Bone marrow (tissue), 2 donors: ENCODE data around the gene VAV3.

Experiments used
- DNase-seq, 2 donors: peaks; one replicate each; lab custom pipeline; 2025; lab: John Stamatoyannopoulos, UW

The VAV3 gene

DNA sequence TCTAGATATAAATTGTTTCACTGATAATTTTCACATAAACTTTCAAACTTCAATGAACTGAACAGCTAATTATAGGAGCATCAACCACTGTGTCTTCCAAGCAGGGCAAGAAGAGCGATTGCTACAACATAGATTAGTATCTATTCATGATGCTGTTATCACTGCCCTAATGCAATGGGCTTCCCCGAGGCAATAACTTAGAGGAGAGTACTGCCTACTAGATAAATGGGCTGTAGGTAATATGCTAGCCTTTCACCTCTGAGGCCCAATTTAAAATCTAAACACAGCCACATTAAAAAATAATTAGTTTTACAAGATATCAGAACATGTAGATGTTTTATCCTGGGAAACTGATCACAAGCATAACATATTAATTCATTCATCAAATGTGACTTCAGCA lies 318.0 kb downstream of the VAV3 start:
- DNase-seq = no peak

- DNase-seq = no peak
Measured at GRCh38 chr1:107643766-107644165, 321.2 kb downstream of the VAV3 start.

- no peak for DNase-seq
Measured at GRCh38 chr1:107640207-107640606, 324.8 kb downstream of the VAV3 start.

DNA sequence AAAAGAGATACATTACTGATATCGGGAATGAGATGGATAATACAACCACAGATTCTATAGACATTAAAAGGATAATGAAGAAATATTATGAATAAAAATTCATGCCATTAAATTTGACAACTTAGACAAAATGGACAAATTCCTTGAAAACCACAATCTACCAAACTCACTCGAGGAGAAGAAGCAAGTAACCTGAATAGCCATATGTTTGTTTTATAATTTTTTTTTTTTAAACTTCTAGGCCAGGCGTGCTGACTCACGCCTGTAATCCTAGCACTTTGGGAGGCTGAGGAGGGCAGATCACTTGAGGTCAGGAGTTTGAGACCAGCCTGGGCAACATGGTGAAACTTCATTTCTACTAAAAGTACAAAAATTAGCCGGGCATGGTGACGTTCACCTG lies 327.9 kb downstream of the VAV3 start:
- DNase-seq = no peak

DNA sequence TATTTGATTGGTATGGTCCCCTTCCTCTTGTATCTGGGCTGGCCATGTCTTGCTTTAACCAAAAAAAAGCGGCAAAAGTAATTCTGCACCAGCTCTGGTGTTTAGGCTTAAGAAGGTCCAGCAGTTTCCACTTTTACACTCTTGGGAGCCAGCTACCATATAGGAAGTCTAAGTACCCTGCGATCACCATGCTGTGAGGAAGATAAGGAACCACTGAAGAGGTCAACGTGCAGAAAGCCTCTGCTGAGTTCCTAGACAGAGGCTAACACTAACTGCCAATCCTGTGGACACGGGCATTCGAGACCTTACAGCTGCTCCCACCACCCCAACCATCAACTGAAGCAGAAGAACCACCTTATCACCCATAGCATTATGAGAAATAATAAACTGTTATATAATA lies 331.4 kb downstream of the VAV3 start:
- no peak for DNase-seq

DNA sequence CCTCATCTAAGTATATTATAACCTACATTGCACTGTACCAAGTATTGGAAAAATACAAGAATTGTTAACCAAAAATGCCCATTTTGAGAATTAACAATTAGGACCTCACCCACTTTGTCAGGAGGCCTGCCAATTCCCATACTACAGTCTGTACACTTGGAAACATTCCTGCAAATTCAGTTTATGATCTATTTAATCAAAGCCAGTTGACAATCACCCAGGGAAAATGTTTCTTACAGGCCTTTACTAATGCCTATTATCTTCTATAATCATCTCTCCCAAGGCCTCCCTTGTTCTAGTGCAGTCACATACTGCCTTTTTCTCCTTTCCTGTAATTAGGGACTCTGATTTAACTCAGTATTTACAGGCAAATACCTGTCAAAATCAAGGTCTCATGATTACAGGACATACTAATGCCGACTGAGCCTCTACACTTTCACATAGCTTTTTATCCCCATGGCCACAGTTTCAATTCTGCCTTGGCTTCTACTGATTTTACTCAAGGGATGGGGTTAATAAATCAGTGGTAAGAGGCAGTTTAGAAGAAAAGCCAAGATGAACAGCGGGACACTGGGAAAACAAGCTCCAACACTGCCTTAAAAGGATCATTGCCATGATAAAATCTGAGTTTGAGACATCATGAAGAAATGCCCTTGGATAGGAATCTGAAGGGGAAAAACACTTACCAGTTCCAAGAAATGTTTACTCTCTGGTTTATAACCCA lies 338.7 kb downstream of the VAV3 start:
- DNase-seq = no peak

DNA sequence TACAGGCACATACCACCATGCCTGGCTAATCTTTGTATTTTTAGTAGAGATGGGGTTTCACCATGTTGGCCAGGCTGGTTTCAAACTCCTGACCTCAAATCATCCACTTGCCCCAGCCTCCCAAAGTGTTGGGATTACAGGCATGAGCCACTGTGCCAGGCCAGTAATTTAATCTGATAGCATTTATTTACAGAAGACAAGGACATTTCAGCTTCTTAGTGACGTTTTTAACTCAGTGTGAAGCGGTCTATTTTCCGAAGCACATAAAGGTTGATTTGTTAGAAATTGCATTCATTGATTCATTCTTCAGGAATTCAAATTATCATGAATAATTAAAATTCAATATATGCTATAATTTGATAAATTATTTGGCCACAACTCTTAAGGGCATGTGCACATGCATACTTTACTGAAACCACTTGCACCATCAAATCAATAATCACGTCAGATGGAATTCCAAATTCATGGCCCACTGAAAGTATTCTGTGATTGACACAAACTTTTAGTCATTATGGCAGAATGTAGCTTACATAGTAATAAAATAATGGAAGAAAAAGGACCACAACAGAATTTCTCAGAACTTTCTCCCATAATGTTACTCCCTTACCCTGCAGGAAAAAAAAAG lies 339.5 kb downstream of the VAV3 start:
- no peak for DNase-seq

DNA sequence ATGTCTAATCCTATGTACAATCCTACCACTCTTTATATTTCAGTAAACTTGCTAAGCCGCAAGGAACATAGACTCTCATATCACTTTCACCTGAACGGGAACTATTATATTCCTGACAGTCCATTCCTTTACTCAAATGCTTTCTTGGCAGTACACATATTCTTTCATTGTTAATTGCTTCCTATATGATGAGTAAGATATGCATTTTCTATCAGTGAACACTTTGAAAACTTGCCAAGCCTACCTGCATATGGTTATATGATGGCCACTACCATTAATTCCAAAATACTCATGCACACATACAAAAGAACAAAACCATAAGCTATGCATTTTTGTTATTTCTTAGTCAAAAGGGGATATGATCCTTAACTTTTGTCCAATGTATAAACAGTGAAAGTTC lies 341.5 kb downstream of the VAV3 start:
- DNase-seq = no peak

DNA sequence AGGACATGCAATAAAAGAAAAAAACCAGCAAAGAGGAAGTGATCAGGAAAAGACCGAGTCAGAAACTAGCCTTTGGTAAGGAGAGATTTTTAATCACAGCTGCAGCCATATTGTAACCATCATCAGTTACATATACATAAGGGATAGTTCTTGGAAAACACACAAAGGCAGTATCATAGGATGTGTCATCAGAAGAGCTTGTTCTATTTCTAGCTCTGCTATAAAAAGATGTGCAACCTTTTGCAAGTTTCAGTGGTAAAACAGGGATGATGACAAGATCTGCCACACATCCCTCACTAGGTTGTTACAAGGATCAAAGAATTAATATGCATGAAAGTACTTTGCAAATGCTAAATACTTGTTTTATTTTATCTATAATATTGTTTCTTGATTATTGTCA lies 342.0 kb downstream of the VAV3 start:
- DNase-seq = no peak

GRCh38 chr1:107622535-107622934 lies 342.4 kb downstream of the VAV3 start:
- DNase-seq = no peak

DNA sequence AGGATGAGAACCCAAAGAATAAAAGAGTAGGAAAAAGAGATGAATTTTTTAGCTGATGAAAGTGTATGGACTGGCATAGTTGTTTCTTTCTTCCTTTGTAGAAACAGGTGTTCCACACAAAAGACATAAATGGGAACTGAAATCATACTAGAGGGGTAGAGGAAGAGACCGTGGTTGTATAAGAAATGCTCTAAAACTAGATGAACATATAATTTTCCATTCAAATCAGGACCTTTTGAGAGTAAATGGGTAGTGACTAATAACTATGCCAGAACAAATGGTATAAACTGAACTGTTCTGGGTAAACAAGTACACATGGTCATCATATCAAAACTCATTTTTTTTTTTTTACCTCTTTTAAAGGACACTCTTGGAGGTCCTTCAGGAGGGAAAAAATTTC lies 344.2 kb downstream of the VAV3 start:
- DNase-seq = no peak

- no peak for DNase-seq
Measured at GRCh38 chr1:107618539-107618938, 346.4 kb downstream of the VAV3 start.

- no peak for DNase-seq
Measured at GRCh38 chr1:107617921-107618320, 347.1 kb downstream of the VAV3 start.

- DNase-seq = no peak
Measured at GRCh38 chr1:107617456-107617855, 347.5 kb downstream of the VAV3 start.

DNA sequence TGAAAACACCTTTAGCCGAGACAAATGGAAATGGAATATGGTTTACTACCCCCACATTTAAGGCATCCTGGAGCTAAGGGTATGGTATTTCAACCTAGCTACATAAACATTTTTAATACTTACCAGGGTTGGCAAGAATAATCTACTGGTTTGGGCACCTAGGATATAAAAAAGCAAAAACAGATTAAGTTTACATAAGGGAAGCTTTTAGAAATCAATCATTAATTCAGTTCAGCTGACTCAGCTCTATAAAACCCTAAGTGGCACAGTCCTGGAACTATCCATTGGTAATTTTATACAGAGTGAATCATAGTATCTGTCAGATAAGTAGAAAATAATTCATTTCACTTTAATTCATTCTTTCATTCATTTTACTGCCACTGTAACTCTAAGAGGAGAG lies 355.2 kb downstream of the VAV3 start:
- no peak for DNase-seq

DNA sequence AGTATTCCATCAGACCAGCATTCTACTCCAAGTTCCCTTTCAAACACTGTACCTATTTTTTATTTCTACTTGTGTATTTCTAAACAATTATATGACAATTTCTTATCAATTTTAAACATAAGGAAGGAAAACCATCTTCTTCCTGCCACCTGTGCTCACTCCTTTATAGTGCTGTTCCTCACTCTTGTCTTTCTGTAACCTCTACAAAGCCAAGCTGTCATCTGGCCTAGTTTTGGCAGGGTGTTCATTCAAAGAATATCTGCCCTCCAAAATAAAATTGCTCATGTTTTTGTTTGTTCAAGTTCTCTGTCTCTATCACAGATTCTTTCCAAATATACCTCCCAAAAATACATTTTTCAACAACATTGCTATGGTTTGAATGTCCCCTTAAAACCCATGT lies 360.2 kb downstream of the VAV3 start:
- no peak for DNase-seq

GRCh38 chr1:107600607-107601160 lies 364.3 kb downstream of the VAV3 start:
- no peak for DNase-seq

DNA sequence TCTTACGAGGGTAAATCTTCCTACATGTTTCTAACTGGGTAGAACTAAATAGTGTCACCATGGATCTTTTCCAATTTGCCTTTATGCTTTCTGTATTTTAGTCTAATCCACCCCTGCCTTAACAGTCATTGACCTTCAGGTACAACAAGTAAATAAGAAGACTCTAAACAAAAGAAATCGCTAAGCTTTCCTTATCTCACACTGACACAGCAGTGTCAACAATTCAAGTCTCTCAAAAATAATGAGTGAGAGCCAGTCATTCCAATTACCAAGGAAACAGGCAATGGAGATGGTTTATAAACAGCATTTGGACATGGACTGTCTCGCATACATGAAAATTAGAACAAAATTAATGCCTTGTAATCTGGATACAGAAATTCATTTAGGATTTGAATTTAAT lies 365.8 kb downstream of the VAV3 start:
- no peak for DNase-seq

- no peak for DNase-seq
Measured at GRCh38 chr1:107597290-107597689, 367.7 kb downstream of the VAV3 start.

- no peak for DNase-seq
Measured at GRCh38 chr1:107594536-107594935, 370.4 kb downstream of the VAV3 start.

DNA sequence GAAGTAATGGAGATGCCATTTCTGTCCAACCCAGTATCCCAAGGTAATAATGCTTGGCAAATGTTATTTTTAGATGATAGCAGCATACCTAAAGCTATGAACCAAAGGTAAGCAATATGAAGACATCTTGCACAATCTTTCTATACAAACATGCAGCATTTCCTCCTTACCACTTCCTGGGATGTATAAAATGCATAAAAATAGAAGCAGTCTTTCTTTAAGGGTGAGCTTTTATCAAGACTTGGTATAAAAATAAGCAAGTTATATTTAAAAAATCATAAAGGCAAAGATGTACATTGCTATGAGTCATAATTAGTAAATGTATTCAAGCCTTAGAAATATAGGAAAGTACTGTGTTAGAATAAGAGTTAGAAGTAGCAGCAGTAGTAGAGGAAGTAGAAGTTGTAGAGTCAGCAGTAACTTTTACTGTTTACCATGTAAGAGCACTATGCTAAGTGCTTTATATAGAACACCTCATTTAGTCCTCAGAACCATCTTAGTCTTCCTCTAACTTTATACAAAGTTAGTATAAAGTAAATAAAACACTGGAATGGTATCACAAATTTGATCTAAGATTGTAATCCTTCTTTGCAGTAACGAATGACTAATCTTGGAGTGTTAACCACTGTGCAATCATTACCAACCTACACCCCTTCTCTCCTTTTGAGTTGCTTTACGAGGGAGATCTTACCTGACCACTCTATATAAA lies 371.3 kb downstream of the VAV3 start:
- DNase-seq = peak in 1 of 2 donors; percentile 18

DNA sequence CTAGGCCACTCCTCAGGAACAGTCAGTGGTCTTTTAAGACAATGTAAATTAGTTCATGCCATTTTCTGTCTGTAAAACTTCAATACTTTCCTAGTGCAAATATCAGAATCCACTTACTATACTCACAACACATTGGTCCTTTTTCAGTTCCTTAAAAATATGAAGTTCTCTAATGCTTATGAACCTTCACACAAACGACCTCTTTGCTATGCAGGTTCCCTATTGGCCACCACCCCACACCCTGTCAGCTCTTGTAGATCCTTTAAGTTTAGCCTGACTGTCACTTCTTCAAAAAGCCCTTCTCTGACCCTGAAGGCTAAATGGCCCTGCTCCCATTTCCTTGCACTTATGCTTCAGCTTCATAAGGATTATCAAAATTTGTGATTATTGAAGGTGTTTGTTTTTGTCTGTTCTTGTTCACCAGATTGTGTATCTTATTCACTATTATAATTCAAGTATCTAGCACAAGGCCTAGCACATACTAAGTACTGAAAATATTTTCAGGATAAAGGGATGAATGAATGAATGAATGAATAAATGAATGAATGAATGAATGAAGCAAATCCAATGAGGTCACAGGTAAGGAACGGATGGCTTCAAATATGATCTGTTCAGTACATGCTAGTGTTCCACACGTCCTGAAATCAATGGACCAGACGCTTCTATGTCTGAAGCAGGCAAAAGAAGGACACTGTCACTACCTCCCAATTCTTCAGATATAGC lies 373.9 kb downstream of the VAV3 start:
- DNase-seq = no peak
